ENCODE results near the gene NFYB. TPM values are rescaled to one million over a fixed set of nuclear protein-coding genes. Genes with fewer than 3 reads are reported as not detected.
"Not testable (repeated sequence)": the region's sequence is repeated elsewhere in the genome, so short reads cannot be mapped to it uniquely, and the experiment has no call there.

Gene NFYB
- total RNA-seq, 1 donor from 2014 or later, result 19.7 TPM

DNA sequence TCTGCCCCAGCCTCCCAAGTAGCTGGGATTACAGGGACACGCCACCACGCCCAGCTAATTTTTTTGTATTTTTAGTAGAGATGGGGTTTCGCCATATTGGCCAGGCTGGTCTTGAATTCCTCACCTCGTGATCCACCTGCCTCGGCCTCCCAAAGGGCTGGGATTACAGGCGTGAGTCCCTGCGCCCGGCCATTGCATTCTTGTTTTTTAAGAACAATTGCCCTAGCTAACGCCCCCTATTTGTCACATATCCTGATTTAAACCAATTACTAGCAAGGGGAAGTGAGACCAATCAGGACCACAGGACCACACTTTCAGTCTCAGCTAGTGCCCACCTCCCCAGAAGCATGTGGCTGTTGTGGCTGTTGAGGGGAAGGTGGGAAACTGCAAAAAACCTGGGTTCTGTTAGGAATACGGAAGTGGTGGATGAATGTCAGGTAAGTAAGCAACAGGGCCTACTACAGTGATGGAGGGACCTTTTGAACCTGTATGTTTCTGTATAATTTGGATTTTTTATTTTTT lies 37.8 kb upstream of the NFYB start:
- TF ChIP-seq, protein P1, sequence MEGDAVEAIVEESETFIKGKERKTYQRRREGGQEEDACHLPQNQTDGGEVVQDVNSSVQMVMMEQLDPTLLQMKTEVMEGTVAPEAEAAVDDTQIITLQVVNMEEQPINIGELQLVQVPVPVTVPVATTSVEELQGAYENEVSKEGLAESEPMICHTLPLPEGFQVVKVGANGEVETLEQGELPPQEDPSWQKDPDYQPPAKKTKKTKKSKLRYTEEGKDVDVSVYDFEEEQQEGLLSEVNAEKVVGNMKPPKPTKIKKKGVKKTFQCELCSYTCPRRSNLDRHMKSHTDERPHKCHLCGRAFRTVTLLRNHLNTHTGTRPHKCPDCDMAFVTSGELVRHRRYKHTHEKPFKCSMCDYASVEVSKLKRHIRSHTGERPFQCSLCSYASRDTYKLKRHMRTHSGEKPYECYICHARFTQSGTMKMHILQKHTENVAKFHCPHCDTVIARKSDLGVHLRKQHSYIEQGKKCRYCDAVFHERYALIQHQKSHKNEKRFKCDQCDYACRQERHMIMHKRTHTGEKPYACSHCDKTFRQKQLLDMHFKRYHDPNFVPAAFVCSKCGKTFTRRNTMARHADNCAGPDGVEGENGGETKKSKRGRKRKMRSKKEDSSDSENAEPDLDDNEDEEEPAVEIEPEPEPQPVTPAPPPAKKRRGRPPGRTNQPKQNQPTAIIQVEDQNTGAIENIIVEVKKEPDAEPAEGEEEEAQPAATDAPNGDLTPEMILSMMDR (IDR thresholded peaks at IDR 0.05; ENCODE audit: unreplicated experiment), result no peak
- no peaks in the 10 kb centered on the region for H3K36me3 Mint-ChIP-seq (ENCODE audit: low read depth, unreplicated experiment)
- peaks cover 2% of the 10 kb centered on the region for H3K27me3 Mint-ChIP-seq (ENCODE audit: unreplicated experiment)
- H3K27ac Mint-ChIP-seq (ENCODE audit: unreplicated experiment), result no peak overlapping the region
- no peaks in the 10 kb centered on the region for H3K9me3 Mint-ChIP-seq (ENCODE audit: unreplicated experiment)
- no peak for DNase-seq (ENCODE audit: low spot score)
- no peak overlapping the region for H3K4me3 Mint-ChIP-seq (ENCODE audit: unreplicated experiment)
- no peaks in the 10 kb centered on the region for H3K4me1 Mint-ChIP-seq (ENCODE audit: unreplicated experiment)

DNA sequence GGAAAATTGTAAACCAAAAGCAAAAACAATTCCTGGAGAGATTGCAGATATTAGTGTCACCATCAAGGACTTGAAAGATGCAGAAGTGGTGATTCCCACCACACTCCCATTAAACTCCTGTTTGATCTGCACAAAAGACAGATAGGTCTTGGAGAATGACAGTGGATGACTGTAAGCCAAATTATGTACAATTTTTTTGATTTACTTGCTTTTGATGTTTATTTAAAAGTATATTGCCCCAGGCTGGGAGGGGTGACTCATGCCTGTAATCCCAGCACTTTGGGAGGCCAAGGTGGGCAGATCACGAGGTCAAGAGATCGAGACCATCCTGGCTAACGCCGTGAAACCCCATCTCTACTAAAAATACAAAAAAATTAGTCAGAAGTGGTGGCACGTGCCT lies 35.8 kb upstream of the NFYB start:
- not testable (repeated sequence) for H3K27me3 Mint-ChIP-seq (ENCODE audit: unreplicated experiment); H3K36me3 Mint-ChIP-seq (ENCODE audit: low read depth, unreplicated experiment); H3K27ac Mint-ChIP-seq (ENCODE audit: unreplicated experiment); DNase-seq (ENCODE audit: low spot score); H3K4me1 Mint-ChIP-seq (ENCODE audit: unreplicated experiment); H3K9me3 Mint-ChIP-seq (ENCODE audit: unreplicated experiment); H3K4me3 Mint-ChIP-seq (ENCODE audit: unreplicated experiment)

DNA sequence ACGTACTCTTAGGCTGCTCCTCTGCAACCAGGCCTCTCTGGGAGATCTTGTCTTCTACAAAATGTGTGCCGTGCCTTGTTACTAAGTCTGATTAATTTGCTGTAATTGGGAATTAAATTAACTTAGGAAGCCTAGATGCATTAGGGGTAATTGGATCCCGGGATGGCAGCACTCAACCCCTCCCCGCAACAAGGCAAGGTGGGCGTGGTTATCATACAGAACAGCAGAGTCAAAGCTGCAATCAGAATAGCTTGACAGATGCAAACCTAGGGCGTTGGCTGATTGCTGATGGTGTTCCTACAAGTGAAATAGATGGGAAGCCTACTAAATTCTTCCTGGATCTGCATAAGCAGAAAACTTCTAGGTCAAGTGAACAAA lies 34.5 kb upstream of the NFYB start:
- no peak for DNase-seq (ENCODE audit: low spot score)

DNA sequence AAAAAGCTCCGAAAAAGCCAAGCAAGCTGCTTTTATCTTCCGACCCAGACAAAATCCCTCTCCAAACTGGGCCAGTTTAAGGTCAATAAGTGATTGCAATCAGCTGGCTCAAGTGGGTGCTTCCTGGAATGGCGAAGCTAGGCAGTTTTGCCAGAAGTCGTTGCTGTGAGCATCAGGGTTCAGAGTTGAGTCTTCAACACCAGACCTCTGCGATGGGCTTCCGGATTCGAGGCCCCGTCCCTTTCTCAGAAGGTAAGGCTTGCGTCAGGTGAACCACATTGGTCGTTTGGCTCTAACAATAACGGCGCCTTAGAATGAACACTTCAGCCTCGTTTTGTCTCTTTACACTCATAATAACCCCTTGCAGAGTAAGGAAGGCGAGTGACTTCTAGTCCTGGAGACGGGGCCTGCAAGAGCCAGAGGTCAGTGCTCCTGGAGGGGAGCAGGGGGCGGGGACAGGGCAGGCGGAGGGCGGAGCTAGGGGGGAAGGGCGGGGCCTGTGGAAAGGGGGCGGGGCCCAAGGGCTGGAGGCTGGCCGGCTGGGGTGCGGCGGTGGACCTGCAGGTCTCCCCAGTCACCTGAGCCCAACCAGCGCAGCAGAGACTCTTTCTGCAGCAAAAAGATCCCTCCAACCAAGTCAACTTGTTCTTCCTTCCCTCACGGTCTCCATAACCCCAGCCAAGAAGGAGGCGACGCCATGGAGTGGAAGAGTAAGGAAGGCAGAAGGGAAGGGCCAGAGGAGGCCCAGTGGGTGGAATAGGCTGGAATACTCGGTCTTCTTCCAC lies 34.0 kb upstream of the NFYB start:
- no peak for DNase-seq (ENCODE audit: low spot score)
- H3K27ac Mint-ChIP-seq (ENCODE audit: unreplicated experiment), result no peak overlapping the region
- no peaks in the 10 kb centered on the region for H3K36me3 Mint-ChIP-seq (ENCODE audit: low read depth, unreplicated experiment)
- no peaks in the 10 kb centered on the region for H3K27me3 Mint-ChIP-seq (ENCODE audit: unreplicated experiment)
- no peaks in the 10 kb centered on the region for H3K4me1 Mint-ChIP-seq (ENCODE audit: unreplicated experiment)
- H3K9me3 Mint-ChIP-seq (ENCODE audit: unreplicated experiment), result no peaks in the 10 kb centered on the region
- no peak overlapping the region for H3K4me3 Mint-ChIP-seq (ENCODE audit: unreplicated experiment)
- TF ChIP-seq, protein P1 (IDR thresholded peaks at IDR 0.05; ENCODE audit: unreplicated experiment), result no peak

More for the DNA sequence above, 34.5 kb upstream of the NFYB start:
- Mint-ChIP-seq H3K4me3 (ENCODE audit: unreplicated experiment) (no peak overlapping the region), H3K36me3 (ENCODE audit: low read depth, unreplicated experiment) (no peaks in the 10 kb centered on the region), H3K27me3 (ENCODE audit: unreplicated experiment) (no peaks in the 10 kb centered on the region), H3K27ac (ENCODE audit: unreplicated experiment) (no peak overlapping the region), H3K9me3 (ENCODE audit: unreplicated experiment) (no peaks in the 10 kb centered on the region), H3K4me1 (ENCODE audit: unreplicated experiment) (no peaks in the 10 kb centered on the region)
- TF ChIP-seq, protein P1 (IDR thresholded peaks at IDR 0.05; ENCODE audit: unreplicated experiment), result no peak

DNA sequence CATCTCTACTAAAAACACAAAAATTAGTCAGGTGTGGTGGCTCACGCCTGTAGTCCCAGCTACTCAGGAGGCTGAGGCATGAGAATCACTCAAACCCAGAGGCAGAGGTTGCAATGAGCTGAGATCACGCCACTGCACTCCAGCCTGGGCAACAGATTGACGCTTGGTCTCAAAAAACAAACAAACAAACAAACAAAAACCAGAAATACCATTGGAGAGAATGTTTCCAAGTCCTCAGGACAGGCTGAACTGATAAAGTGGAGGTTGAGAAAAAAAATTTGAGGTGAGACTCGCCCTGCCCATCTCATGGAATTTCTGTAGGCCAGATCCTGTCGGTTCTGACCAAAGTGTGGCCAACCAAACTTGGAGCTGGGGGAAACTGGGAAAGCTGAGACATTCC lies 30.6 kb upstream of the NFYB start:
- TF ChIP-seq, protein P1 (IDR thresholded peaks at IDR 0.05; ENCODE audit: unreplicated experiment), result no peak
- no peaks in the 10 kb centered on the region for H3K36me3 Mint-ChIP-seq (ENCODE audit: low read depth, unreplicated experiment)
- H3K4me1 Mint-ChIP-seq (ENCODE audit: unreplicated experiment), result no peaks in the 10 kb centered on the region
- no peak overlapping the region for H3K27ac Mint-ChIP-seq (ENCODE audit: unreplicated experiment)
- no peak overlapping the region for H3K4me3 Mint-ChIP-seq (ENCODE audit: unreplicated experiment)
- no peaks in the 10 kb centered on the region for H3K9me3 Mint-ChIP-seq (ENCODE audit: unreplicated experiment)
- no peaks in the 10 kb centered on the region for H3K27me3 Mint-ChIP-seq (ENCODE audit: unreplicated experiment)
- no peak for DNase-seq (ENCODE audit: low spot score)

Data from endothelial cell (in vitro differentiated cells).